CD4-positive, alpha-beta T cell treated with Interferon alpha-2 for 1 hour (primary cell): ENCODE measurements around the gene FAM229A.
A peak's percentile ranks its signal among the peaks of the same experiment; 100 is the strongest.
"Not testable (repeated sequence)": the region's sequence is repeated elsewhere in the genome, so short reads cannot be mapped to it uniquely, and the experiment has no call there.

Source experiments
- DNase-seq, 2 donors: peaks; one replicate each; pipeline ENCODE4 v3.0.0-alpha.2; 2020 to 2022

FAM229A gene, protein sequence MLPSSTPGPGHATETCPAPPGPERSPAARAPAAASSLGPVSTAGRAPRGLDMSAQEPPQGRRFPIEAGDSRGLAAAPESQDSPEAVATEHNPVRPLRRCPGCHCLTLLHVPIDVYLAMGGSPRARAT

GRCh38 chr1:32362474-32363313 lies at the start of gene FAM229A, which contains the start of gene TSSK3:
TSS of gene FAM229A (minus strand) at chr1:32362485. CDS start at chr1:32362091, 394 bp downstream.
TSS of gene TSSK3 (plus strand) at chr1:32362539. CDS start at chr1:32362702, 163 bp downstream.
- no peak for DNase-seq

DNA sequence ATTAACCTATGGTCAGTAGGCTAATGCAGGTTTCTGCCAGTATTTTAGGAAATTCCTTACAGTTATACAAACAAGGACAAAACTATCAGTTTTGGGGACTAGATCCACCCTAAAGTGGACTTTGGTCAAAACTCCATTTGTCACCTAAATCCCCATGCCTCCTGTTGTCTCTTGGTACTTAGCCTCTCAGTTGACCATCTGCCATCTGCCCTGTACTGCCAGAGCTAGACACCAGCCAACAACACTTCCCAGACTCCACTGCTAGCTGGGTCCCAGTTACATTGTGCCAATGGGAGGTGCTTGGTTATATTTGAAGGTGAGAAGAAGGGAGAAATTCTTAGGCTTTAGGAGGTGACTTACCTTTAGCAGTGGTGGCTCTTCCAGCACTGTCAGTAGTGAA lies 49.0 kb upstream of the FAM229A start:
- DNase-seq, result no peak

DNA sequence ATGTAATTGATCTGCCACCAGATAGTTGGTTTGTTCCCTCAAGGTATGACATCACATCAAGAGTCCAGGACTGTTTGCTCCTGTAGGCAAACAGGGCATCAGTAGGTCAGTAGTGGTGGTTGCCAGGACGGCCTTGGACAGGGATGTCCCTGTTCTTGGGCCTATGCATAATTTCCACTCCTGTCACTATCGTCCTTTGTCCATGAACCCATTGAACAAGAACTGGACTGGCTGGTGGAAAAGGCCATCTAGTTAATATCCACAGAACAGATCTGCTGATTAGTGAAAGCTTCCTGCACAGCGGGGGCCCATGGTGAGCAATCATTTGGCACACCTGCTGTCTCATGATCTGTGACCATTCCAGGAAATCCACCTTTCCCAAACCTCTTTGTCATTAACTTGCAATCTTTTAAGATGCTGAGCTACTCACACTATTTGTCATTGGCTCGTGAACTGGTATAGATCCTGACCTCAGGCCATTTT lies 44.4 kb upstream of the FAM229A start:
- DNase-seq, result no peak

- no peak for DNase-seq
Measured at GRCh38 chr1:32405672-32406467, 43.6 kb upstream of the FAM229A start.

DNA sequence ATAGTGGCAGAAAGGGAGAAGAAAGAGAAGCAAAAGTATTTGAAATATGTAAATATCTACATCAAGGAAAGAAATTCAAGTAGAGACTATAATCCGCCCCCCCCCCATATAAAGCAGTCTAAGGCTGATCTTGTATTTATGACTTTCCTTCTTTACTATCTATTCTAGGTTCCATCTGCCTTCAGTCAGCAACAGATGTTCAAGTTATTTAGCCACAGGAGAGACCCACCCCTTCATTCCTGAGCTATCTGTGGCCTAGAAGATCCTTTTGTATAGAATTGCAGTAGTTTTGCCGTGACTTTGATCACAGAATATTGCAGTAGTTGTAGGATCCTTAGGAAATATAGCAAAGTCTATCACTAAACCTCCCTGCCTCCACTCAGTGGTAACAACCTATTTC lies 42.7 kb upstream of the FAM229A start:
- DNase-seq, result no peak

DNA sequence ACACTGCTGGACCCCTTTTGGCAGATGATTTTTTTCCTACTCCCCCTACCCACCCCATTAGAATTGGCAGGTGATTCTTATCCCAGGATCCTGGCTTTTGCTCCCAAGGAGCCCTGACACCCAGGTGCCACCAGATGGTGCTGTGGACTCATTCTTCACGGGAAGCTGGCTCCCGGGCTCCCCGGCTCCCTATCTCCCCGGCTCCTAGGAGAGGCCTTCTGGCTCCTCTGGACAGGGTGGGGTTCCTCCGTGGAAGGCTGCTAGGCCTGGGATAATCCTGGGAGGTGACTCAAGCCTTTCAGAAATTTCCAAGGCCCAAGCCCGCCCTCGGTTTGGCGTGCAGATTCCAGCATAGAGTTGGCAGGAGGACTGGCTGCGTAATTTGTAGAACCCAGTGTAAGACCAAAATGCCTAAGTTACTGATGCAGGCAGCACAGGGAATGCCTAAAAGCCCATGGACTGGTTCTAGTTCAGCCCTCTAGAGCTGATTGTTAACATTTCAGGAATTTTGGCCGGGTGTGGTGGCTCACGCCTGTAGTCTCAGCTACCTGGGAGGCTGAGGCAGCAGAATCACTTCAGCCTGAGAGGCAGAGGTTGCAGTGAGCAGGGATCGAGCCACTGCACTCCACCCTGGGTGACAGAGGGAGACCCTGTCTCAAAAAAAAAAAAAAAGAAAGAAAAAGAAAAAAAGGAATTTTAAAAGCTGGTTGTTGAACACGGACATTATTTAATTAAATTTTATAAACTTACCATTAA lies 38.8 kb upstream of the FAM229A start:
- peak; percentile 26 to 57 for DNase-seq

GRCh38 chr1:32399843-32400242 lies 37.6 kb upstream of the FAM229A start:
- no peak for DNase-seq

DNA sequence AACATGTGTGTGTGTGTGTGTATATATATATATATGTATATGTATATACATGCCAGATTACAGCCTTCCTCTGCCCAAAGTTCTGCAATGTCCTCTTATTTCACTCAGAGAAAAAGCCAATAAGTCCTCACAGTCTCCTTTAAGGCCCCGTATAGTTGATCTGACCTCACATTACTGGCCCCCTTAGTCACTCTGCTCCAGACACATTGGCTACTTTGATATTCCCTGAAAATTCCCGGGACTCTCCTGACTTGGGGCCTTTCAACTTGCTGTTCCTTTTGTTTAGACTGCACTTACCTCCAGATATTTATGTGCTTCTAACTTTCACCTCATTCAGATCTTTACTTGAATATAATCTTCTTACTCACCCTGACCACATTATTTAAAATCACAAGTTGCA lies 36.1 kb upstream of the FAM229A start:
- DNase-seq, result no peak

DNA sequence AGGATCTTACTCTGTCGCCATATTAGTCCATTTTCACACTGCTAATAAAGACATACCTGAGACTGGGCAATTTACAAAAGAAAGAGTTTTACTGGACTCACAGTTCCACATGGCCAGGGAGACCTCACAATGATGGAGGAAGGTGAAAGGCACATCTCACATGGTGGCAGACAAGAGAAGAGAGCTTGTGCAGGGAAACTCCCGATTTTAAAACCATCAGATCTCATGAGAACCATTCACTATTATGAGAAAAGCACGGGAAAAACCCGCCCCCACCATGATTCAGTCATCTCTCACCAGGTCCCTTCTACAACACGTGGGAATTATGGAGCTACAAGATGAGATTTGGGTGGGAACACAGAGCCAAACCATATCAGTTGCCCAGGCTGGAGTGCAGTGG lies 34.2 kb upstream of the FAM229A start:
- not testable (repeated sequence) for DNase-seq

GRCh38 chr1:32394890-32395432 lies 32.7 kb upstream of the FAM229A start:
- no peak for DNase-seq

- DNase-seq, result peak; percentile 98 to 99
Measured at GRCh38 chr1:32394141-32394889, 32.0 kb upstream of the FAM229A start, which contains the start of gene BSDC1. TSS of gene BSDC1 (minus strand) at chr1:32394441. CDS start at chr1:32394414, 27 bp downstream.

- peak; percentile 25 to 52 for DNase-seq
Measured at GRCh38 chr1:32393832-32394140, 31.5 kb upstream of the FAM229A start.

DNA sequence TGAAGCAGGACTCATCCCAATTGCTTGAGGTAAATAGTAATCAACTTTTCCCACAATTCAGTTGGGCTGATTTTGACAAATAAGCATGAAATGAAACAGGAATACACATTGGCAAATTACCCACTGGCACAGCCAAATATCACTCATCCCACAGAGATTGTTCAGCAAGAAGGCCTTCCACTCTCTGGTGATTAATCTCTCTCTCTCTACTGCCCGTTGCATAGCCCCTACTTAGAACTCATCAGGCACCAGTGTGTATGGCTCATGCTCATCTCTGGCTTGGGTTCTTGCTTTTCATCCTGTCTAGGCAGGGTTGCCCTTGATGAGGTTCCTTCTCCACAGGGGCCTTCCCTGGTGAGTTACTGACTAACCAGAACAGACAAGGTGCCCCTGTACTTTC lies 30.9 kb upstream of the FAM229A start:
- peak in 1 of 2 donors; percentile 18 for DNase-seq

DNA sequence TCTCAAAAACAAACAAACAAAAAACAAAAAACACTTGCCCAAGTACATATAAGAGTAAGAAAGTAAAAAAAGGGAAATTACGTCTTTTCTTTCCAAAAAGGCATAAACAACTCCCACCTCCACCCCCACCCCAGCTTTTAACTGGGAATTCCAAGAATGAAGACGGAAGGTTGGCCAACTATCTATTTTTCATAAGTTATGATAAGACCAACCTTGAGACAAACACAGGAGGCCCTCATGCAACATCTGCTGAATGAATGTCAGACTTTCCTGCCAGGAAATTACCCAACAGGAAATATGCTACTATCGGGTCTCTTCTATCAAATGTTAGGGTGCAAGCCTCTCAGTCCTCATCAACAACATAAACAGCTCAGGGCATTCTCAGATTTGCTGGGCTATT lies 30.0 kb upstream of the FAM229A start:
- no peak for DNase-seq

DNA sequence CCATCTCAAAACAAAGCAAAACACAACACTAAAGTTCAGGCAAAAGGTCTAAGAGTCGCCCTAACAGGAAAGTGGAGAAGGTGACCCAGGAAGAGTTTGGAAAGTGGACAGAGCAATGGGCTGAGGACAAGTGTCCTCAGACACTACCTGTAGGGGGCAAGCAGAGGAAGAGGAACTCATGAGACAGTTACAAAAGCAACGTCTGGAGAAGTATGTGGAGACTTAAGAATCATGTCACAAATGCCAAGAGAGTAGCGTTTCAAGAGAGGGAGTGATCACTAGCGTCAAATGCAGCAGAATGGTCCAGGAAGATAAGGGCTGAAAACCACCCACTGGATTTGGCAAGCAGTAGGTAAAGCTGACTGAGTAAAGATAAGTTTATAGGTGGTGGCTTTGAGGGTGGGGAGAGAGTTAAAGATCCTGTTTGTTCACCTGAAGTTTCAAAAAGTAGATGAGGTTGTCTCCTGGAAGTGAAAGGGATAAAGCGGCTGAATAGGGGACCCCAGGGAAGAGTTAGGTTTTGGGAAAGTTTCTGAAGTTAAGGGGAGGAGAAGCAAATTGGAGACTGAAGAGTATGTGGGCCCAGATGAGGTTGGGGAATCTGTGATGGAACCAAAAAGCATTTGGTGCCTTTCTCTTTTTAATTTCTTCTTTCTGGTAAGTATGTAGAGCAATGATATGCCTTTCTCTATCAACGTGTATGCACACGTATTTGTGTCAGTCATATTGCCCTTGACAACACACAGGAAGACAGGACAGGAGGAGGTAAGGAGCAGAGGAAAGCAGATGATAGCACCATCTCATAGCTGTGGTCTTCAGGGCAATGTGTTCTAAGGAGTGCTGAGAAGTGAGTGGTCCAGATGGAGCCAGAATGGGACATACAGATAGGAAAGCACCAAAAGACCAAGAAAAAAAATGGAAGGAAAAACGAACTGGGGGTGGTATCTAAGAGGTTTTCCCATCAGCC lies 28.9 kb upstream of the FAM229A start:
- no peak for DNase-seq

- no peak for DNase-seq
Measured at GRCh38 chr1:32388641-32389040, 26.4 kb upstream of the FAM229A start.

DNA sequence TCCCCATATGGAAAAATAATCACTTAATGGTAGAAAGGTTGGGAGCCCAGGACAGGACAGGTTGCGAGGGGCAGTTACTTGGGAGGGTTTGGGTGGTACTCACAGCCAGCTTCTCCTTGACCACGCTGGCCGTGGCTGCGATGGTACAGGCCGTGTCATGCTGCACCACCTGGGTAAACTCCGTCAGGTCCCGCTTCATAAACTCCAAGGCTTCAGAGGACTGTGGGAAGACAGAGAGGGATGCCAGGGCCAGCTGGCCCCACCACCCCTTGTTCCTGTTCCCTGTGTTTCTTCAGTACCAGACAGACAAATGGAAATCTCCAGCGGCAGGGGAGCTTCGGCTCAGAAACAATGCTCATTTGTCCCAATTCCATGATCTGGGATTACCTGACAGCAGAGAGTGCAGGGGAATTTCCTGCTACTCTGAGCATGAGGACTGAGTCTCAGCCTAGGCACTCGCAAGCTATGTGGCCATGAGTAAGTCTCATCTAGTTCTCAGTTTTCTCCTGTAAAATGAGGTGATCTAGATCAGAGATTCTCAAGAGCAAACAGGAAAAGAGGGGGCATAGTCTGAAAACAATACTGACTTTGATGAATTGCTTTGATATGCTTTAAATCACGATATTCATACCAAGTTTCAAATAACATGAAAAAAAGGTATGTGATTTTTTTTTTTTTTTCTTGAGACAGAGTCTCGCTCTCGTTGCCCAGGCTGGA lies 24.5 kb upstream of the FAM229A start:
- DNase-seq, result no peak

GRCh38 chr1:32380057-32380456 lies 17.8 kb upstream of the FAM229A start:
- DNase-seq, result no peak

GRCh38 chr1:32377541-32378220 lies 15.4 kb upstream of the FAM229A start:
- no peak for DNase-seq
